MCF 10A (cell line): ENCODE data around the gene IFT80. TPM values are rescaled to one million over a fixed set of nuclear protein-coding genes. Genes with fewer than 3 reads are reported as not detected.
A peak's percentile ranks its signal among the peaks of the same experiment; 100 is the strongest.

Experiments
- Bru-seq: library from RNA; stranded (reverse); fragments of 400-500 nt; gene quantifications from one replicate; lab custom pipeline; 2021; lab: Mats Ljungman, UMichigan
- BruChase-seq, 2 experiments: library from RNA; stranded (reverse); fragments of 400-500 nt; gene quantifications; one replicate each; lab custom pipeline; 2021; lab: Mats Ljungman, UMichigan
- BruUV-seq: library from RNA; stranded (reverse); fragments of 400-500 nt; replicated peaks from 2 replicates; lab custom pipeline; 2021; lab: Mats Ljungman, UMichigan
- CTCF ChIA-PET: fragments of 300-600 bp; sonication (Branson Sonifier 250); formaldehyde crosslinking; extraction: SDS; loops from one replicate; lab custom pipeline; 2021; ENCODE audit warnings: antibody characterized with exemption, inconsistent platforms; lab: Yijun Ruan, JAX
- POLR2A ChIA-PET: fragments of 300-600, 350-650 bp; sonication (Branson Sonifier 250); formaldehyde crosslinking; extraction: SDS; loops from one replicate; lab custom pipeline; 2020; ENCODE audit warnings: antibody characterized with exemption, inconsistent platforms; lab: Yijun Ruan, JAX
- DNase-seq: peaks from one replicate; pipeline ENCODE4 v3.0.0-alpha.2; 2018; ENCODE audit not compliant: unreplicated experiment
- H3K27ac Mint-ChIP-seq: one replicate; pipeline ENCODE4 v1.8.0; 2022; ENCODE audit warnings: mild to moderate bottlenecking, low read depth, mixed read lengths; ENCODE audit not compliant: unreplicated experiment
- H3K27me3 Mint-ChIP-seq: one replicate; pipeline ENCODE4 v1.8.0; 2022; ENCODE audit warnings: mixed read lengths; ENCODE audit not compliant: insufficient read depth, unreplicated experiment
- H3K36me3 Mint-ChIP-seq: one replicate; pipeline ENCODE4 v1.8.0; 2022; ENCODE audit warnings: mild to moderate bottlenecking, moderate library complexity, mixed read lengths; ENCODE audit not compliant: insufficient read depth, unreplicated experiment
- H3K4me1 Mint-ChIP-seq: one replicate; pipeline ENCODE4 v1.8.0; 2022; ENCODE audit warnings: mixed read lengths; ENCODE audit not compliant: insufficient read depth, unreplicated experiment
- H3K4me3 Mint-ChIP-seq: one replicate; pipeline ENCODE4 v1.8.0; 2022; ENCODE audit warnings: mild to moderate bottlenecking, moderate library complexity, mixed read lengths; ENCODE audit not compliant: unreplicated experiment
- H3K9me3 Mint-ChIP-seq: one replicate; pipeline ENCODE4 v1.8.0; 2022; ENCODE audit warnings: mixed read lengths; ENCODE audit not compliant: unreplicated experiment
- CTCF ChIP-seq: fragments of 200-600 bp; IDR thresholded peaks from one replicate; pipeline ENCODE4 v1.8.0; 2022; ENCODE audit warnings: antibody characterized with exemption, mild to moderate bottlenecking; ENCODE audit not compliant: unreplicated experiment
- intact Hi-C: fragments of 100-400 bp; cut with micrococcal nuclease; formaldehyde crosslinking; loops from 2 replicates; pipeline ENCODE4 v1.14.1; 2022
- long read RNA-seq: library from polyadenylated mRNA; stranded (forward); transcript quantifications from one replicate; pipeline ENCODE4 v2.0.0, GENCODE V29; 2022
- total RNA-seq: library from RNA; stranded (reverse); gene quantifications from 2 replicates; pipeline ENCODE4 v1.2.3, GENCODE V29; 2022

The IFT80 gene
- 22.6 and 29.0 TPM in 2 replicates for total RNA-seq
- Bru-seq, nascent RNA: percentile 83 among the genes with signal in this experiment
- percentile 97 among the genes with signal in this experiment for BruChase-seq, experiment 1, labeled RNA remaining after a 6-hour chase
- BruChase-seq, experiment 2, labeled RNA remaining after a 2-hour chase: percentile 96 among the genes with signal in this experiment
- long read RNA-seq, full-length matches to known transcripts: 4 of 10 reads
- long read RNA-seq, partial matches to known transcripts: 1 of 10 reads
- long read RNA-seq, other reads (novel, unspliced or antisense): 5 of 10 reads

- TSS peak; percentile 56 for BruUV-seq
- no peak for TF ChIP-seq CTCF
- Mint-ChIP-seq H3K27me3 (no peaks in the 10 kb centered on the region), H3K36me3 (peaks cover 44% of the 10 kb centered on the region), H3K27ac (peak within 1 kb of the TSS; percentile 100), H3K9me3 (no peaks in the 10 kb centered on the region), H3K4me3 (peak within 1 kb of the TSS; percentile 88), H3K4me1 (peaks cover 31% of the 10 kb centered on the region)
- ChIA-PET POLR2A (interaction anchor here (0.6 to 4.4 kb wide), 8 partner anchors 8 to 50 kb away, joined by 3 to 70 read pairs (median 4); partner anchors contain the start of gene TRIM59), CTCF (interaction anchor here (0.6 to 1.8 kb wide), 6 partner anchors 10 to 527 kb away, joined by 3 to 8 read pairs (median 4); no protein-coding TSS in a partner anchor)
- peak; percentile 97 for DNase-seq
- intact Hi-C loops: loop anchor here (5.0 kb wide), 1 partner anchor 48 kb away; the partner anchor contains the start of gene TRIM59
Observed at GRCh38 chr3:160399125-160400029, at the start of gene IFT80, which contains the start of gene SMC4. TSS of gene IFT80 (minus strand) at chr3:160399225. CDS start at chr3:160384600, 14,625 bp downstream. TSS of gene SMC4 (plus strand) at chr3:160399650. CDS start at chr3:160400827, 1,177 bp downstream.

- CTCF ChIA-PET: interaction anchor here (0.6 to 1.0 kb wide), 3 partner anchors 8 to 624 kb away, joined by 3 to 4 read pairs (median 3); no protein-coding TSS in a partner anchor
- POLR2A ChIA-PET: interaction anchor here (0.9 to 3.2 kb wide), 6 partner anchors 11 to 593 kb away, joined by 3 to 31 read pairs (median 14); partner anchors contain the start of genes IFT80 and SMC4
- peak overlapping the region; percentile 100 for H3K4me3 Mint-ChIP-seq
- H3K27ac Mint-ChIP-seq: no peak overlapping the region
- intact Hi-C loops: loop anchor here (5.0 kb wide), 3 partner anchors 40 to 115 kb away; no protein-coding TSS in a partner anchor
- TF ChIP-seq CTCF: no peak
- H3K4me1 Mint-ChIP-seq: peaks cover 5% of the 10 kb centered on the region
- H3K36me3 Mint-ChIP-seq: peaks cover 9% of the 10 kb centered on the region
- peak; percentile 45 for DNase-seq
- no TSS peak for BruUV-seq
- H3K27me3 Mint-ChIP-seq: no peaks in the 10 kb centered on the region
- no peaks in the 10 kb centered on the region for H3K9me3 Mint-ChIP-seq
Observed at GRCh38 chr3:160447544-160447943, 48.5 kb upstream of the IFT80 start.

- POLR2A ChIA-PET: interaction anchor here (0.9 kb wide), 1 partner anchor 592 kb away, joined by 5 read pairs; no protein-coding TSS in a partner anchor
- Mint-ChIP-seq H3K4me1 (peaks cover 5% of the 10 kb centered on the region), H3K27ac (no peak overlapping the region), H3K36me3 (peaks cover 9% of the 10 kb centered on the region), H3K9me3 (no peaks in the 10 kb centered on the region), H3K27me3 (no peaks in the 10 kb centered on the region), H3K4me3 (no peak overlapping the region)
- no peak for TF ChIP-seq CTCF
- no TSS peak for BruUV-seq
- CTCF ChIA-PET: no interaction called here
- DNase-seq: no peak
- intact Hi-C loops: loop anchor here (5.0 kb wide), 3 partner anchors 41 to 116 kb away; no protein-coding TSS in a partner anchor
Observed at GRCh38 chr3:160446522-160447056, 47.6 kb upstream of the IFT80 start.
